K562 (cell line): ENCODE data around the gene KRTAP5-7. TPM values are rescaled to one million over a fixed set of nuclear protein-coding genes. Genes with fewer than 3 reads are reported as not detected.

ENCODE experiments used
- ATAC-seq: fragments of 200-7000 bp; cut with Tn5 transposase; 3 replicates; pipeline ENCODE4 v1.9.1; 2020; ENCODE audit warnings: moderate library complexity
- BruUV-seq: library from RNA; stranded (reverse); fragments of 400-500 nt; replicated peaks from 2 replicates; lab custom pipeline; 2021; lab: Mats Ljungman, UMichigan
- CTCF ChIA-PET: fragments of 300-600 bp; formaldehyde crosslinking; extraction: SDS; loops from one replicate; lab custom pipeline; 2021; ENCODE audit warnings: low intra/inter-chr PET ratio; lab: Yijun Ruan, JAX
- POLR2A ChIA-PET: fragments of 300-600, 350-650 bp; sonication (Branson Sonifier 250); formaldehyde crosslinking; extraction: SDS; loops from one replicate; lab custom pipeline; 2021; ENCODE audit warnings: antibody characterized with exemption, inconsistent platforms; lab: Yijun Ruan, JAX
- DNase-seq, 4 experiments: peaks; one replicate each; pipeline versions ENCODE4 v3.0.0 to v3.0.0-alpha.2; 2011 to 2018; ENCODE audit warnings: low spot score in 3 of 4, mixed read lengths in 3 of 4; ENCODE audit errors: extremely low read depth in 1 of 4
- FAIRE-seq: peaks from 2 replicates; lab custom pipeline; 2011; peaks lifted over from hg19 to GRCh38; lab: Jason Lieb, UNC
- H2AFZ ChIP-seq: 2 replicates; pipeline ENCODE4 v1.6.0; 2011; ENCODE audit warnings: low read depth, low read length, control low read depth, inconsistent platforms
- H3K27ac ChIP-seq: fragments of 200-600 bp; 3 replicates; pipeline ENCODE4 v1.8.0; 2011; ENCODE audit warnings: low read depth, mild to moderate bottlenecking, control low read depth, inconsistent platforms, low read length, moderate library complexity, mixed read lengths; ENCODE audit errors: extremely low read depth
- H3K27me3 ChIP-seq, 2 experiments: fragments of 300-600 bp in 1 of 2; 2 replicates in 1 of 2; 3 replicates in 1 of 2; pipeline versions ENCODE4 v1.6.0 to v1.8.0; 2011; ENCODE audit warnings: inconsistent platforms in 2 of 2, low read length in 2 of 2, mild to moderate bottlenecking in 1 of 2, mixed read lengths in 1 of 2, moderate library complexity in 1 of 2; ENCODE audit not compliant: control insufficient read depth in 2 of 2, insufficient read depth in 2 of 2
- H3K36me3 ChIP-seq: fragments of 300-600 bp; 3 replicates; pipeline ENCODE4 v1.8.0; 2011; ENCODE audit warnings: mild to moderate bottlenecking, low read length, inconsistent platforms; ENCODE audit not compliant: control insufficient read depth, insufficient read depth
- H3K4me1 ChIP-seq, 2 experiments: fragments of 200-600 bp in 1 of 2; replicated peaks in 1 of 2; 2 replicates in 1 of 2; 3 replicates in 1 of 2; pipeline versions ENCODE4 v1.5.1 to v1.8.0; 2011; ENCODE audit warnings: inconsistent platforms in 2 of 2, low read length in 2 of 2, mild to moderate bottlenecking in 1 of 2, mixed read lengths in 1 of 2, moderate library complexity in 1 of 2; ENCODE audit not compliant: control insufficient read depth in 2 of 2, insufficient read depth in 2 of 2
- H3K4me2 ChIP-seq: 2 replicates; pipeline ENCODE4 v1.6.1; 2011; ENCODE audit warnings: low read length, control low read depth, inconsistent platforms, mixed read lengths; ENCODE audit not compliant: insufficient read depth
- H3K4me3 ChIP-seq: fragments of 200-600 bp; sonication (generic), shearing (Covaris generic); 2 replicates; pipeline ENCODE4 v1.5.1; 2016; ENCODE audit warnings: control low read depth, inconsistent platforms
- H3K79me2 ChIP-seq: fragments of 200-600 bp; 3 replicates; pipeline ENCODE4 v1.8.0; 2011; ENCODE audit warnings: low read length, inconsistent platforms; ENCODE audit not compliant: control insufficient read depth, insufficient read depth
- H3K9ac ChIP-seq, 2 experiments: 2 replicates each; pipeline versions ENCODE4 v1.6.0 to v1.6.1; 2011; ENCODE audit warnings: low read depth in 2 of 2, low read length in 2 of 2, control low read depth in 1 of 2, inconsistent platforms in 1 of 2, mild to moderate bottlenecking in 1 of 2, mixed read lengths in 1 of 2; ENCODE audit not compliant: insufficient read depth in 1 of 2
- H3K9me1 ChIP-seq: one replicate; pipeline ENCODE4 v1.6.0; 2011; ENCODE audit warnings: inconsistent platforms, mild to moderate bottlenecking, low read length, moderate library complexity; ENCODE audit not compliant: control insufficient read depth, insufficient read depth
- H3K9me3 ChIP-seq: replicated peaks from 2 replicates; pipeline ENCODE4 v1.5.1; 2011; ENCODE audit warnings: low read depth, low read length, inconsistent platforms; ENCODE audit not compliant: control insufficient read depth, insufficient read depth
- H4K20me1 ChIP-seq: replicated peaks from 2 replicates; pipeline ENCODE4 v1.6.1; 2011; ENCODE audit warnings: low read length, inconsistent platforms, mixed read lengths; ENCODE audit not compliant: control insufficient read depth, insufficient read depth
- FOXP1 ChIP-seq: sonication (generic); formaldehyde crosslinking; IDR thresholded peaks from 2 replicates; pipeline ENCODE4 v1.8.0; 2022; ENCODE audit warnings: mild to moderate bottlenecking, missing genetic modification reagents
- WGBS: fragments of 100-300 bp; shearing (Covaris generic); methylation state at CpG from one replicate; pipeline ENCODE4 v1.1.6; 2016; ENCODE audit warnings: low coverage, mixed read lengths; ENCODE audit not compliant: insufficient coverage; ENCODE audit errors: missing lambda C conversion rate; 5-methylcytosine and 5-hydroxymethylcytosine counted together
- in situ Hi-C: fragments of 300-500 bp; cut with MboI; formaldehyde crosslinking; loops from 4 replicates; pipeline ENCODE4 v1.15.0; 2018; ENCODE audit warnings: inconsistent platforms, mixed read lengths
- intact Hi-C: fragments of 100-400 bp; cut with micrococcal nuclease; formaldehyde crosslinking; loops from 2 replicates; pipeline ENCODE4 v1.14.2; 2022
- polyA plus RNA-seq, 8 experiments: library from polyadenylated mRNA; depleted of rRNA in 4 of 8; stranded (reverse) in 5 of 8; unstranded in 3 of 8; fragments of >200 nt; fragmentation: Nextera tagmentation in 2 of 8; fragmentation: Illumina TruSeq in 1 of 8; extraction: Ambion mirVana in 2 of 8; extraction: Trizol in 1 of 8; gene quantifications; 2 replicates each; pipeline versions ENCODE4 v1.2.1 to v1.2.3, GENCODE V29; 2011 to 2014; ENCODE audit warnings: inconsistent platforms in 1 of 8, missing spikeins in 1 of 8
- total RNA-seq, 7 experiments: library from RNA; depleted of rRNA in 6 of 7; stranded (reverse); fragments of >200 nt in 6 of 7; fragmentation: Illumina TruSeq in 2 of 7; extraction: Trizol in 2 of 7; gene quantifications; 2 replicates each; pipeline versions ENCODE4 v1.2.1 to v1.2.3, GENCODE V29; 2011 to 2021; ENCODE audit warnings: low replicate concordance in 1 of 7
- TF ChIP-seq, protein P1 (sequence below): fragments of 450-650 bp; IDR thresholded peaks from 2 replicates; pipeline ENCODE4 v1.6.1; 2018; ENCODE audit not compliant: partially characterized antibody

Gene KRTAP5-7
- total and polyA plus RNA-seq, 9 of the 15 experiments (the other 6 are each of a cell fraction or from before 2014, with no cell fraction given): not detected

DNA sequence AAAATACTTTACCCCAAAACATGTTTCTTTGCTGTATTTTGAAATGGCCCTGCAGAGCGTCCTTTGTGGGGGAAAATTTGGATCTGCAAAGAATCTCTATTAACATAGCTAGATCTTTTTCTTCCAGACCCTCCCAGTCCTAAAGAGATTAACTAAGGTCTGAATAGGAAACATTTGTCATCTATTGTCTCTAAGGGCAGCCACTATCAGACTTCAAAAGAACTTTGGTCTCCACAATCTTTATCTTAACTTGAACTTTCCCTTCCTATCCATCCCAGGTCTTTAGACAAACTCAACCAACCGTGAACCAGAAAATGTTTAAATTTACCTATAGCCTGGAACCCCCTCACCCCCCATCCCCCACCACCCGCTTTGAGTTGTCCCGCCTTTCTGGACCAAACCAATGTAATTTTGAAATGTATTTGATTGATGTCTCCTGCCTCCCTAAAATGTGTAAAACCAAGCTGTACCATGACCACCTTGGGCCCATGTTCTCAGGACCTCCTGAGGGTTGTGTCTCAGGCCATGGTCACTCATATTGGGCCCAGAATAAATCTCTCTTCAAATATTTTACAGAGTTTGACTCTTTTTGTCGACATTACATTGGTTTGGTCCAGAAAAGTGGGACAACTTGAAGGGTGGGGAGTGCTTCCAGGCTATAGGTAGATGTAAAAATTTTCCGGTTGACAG is 17.6 kb downstream of the KRTAP5-7 start:
- no peak for ATAC-seq
- no peak overlapping the region for H3K9ac ChIP-seq
- no peak for TF ChIP-seq FOXP1 (CRISPR knock-in tag)
- TF ChIP-seq, protein P1, sequence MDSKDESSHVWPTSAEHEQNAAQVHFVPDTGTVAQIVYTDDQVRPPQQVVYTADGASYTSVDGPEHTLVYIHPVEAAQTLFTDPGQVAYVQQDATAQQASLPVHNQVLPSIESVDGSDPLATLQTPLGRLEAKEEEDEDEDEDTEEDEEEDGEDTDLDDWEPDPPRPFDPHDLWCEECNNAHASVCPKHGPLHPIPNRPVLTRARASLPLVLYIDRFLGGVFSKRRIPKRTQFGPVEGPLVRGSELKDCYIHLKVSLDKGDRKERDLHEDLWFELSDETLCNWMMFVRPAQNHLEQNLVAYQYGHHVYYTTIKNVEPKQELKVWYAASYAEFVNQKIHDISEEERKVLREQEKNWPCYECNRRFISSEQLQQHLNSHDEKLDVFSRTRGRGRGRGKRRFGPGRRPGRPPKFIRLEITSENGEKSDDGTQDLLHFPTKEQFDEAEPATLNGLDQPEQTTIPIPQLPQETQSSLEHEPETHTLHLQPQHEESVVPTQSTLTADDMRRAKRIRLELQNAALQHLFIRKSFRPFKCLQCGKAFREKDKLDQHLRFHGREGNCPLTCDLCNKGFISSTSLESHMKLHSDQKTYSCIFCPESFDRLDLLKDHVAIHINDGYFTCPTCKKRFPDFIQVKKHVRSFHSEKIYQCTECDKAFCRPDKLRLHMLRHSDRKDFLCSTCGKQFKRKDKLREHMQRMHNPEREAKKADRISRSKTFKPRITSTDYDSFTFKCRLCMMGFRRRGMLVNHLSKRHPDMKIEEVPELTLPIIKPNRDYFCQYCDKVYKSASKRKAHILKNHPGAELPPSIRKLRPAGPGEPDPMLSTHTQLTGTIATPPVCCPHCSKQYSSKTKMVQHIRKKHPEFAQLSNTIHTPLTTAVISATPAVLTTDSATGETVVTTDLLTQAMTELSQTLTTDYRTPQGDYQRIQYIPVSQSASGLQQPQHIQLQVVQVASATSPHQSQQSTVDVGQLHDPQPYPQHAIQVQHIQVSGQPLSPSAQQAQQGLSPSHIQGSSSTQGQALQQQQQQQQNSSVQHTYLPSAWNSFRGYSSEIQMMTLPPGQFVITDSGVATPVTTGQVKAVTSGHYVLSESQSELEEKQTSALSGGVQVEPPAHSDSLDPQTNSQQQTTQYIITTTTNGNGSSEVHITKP: peak; percentile 55
- TF ChIP-seq, all 486 proteins: peak for 1
- H2AFZ ChIP-seq: no peak overlapping the region
- peaks cover 0 to 4% of the 10 kb centered on the region in 2 experiments; a peak in 1 of 5 replicates for H3K4me1 ChIP-seq
- FAIRE-seq (no peak), DNase-seq (no peak)
- ChIA-PET CTCF (no interaction called here), POLR2A (interaction anchor here (0.6 kb wide), 1 partner anchor 1232 kb away, joined by 4 read pairs; no protein-coding TSS in a partner anchor)
- no peak overlapping the region for H3K27ac ChIP-seq
- peaks cover 46 to 74% of the 10 kb centered on the region in 2 experiments for H3K27me3 ChIP-seq
- BruUV-seq: no TSS peak
- peaks cover 2% of the 10 kb centered on the region; the same call in 1 of the 2 replicates for H3K9me3 ChIP-seq
- in situ Hi-C loops: no loop called here
- WGBS: 0% methylated on average over 6 of the region's 6 CpGs
- H3K36me3 ChIP-seq: no peaks in the 10 kb centered on the region
- no peak overlapping the region for H3K4me2 ChIP-seq
- intact Hi-C loops: no loop called here
- H4K20me1 ChIP-seq: no peaks in the 10 kb centered on the region
- H3K4me3 ChIP-seq: no peak overlapping the region
- H3K9me1 ChIP-seq: no peaks in the 10 kb centered on the region
- no peaks in the 10 kb centered on the region for H3K79me2 ChIP-seq
